ENCODE results near the gene HADH.

The HADH gene

DNA sequence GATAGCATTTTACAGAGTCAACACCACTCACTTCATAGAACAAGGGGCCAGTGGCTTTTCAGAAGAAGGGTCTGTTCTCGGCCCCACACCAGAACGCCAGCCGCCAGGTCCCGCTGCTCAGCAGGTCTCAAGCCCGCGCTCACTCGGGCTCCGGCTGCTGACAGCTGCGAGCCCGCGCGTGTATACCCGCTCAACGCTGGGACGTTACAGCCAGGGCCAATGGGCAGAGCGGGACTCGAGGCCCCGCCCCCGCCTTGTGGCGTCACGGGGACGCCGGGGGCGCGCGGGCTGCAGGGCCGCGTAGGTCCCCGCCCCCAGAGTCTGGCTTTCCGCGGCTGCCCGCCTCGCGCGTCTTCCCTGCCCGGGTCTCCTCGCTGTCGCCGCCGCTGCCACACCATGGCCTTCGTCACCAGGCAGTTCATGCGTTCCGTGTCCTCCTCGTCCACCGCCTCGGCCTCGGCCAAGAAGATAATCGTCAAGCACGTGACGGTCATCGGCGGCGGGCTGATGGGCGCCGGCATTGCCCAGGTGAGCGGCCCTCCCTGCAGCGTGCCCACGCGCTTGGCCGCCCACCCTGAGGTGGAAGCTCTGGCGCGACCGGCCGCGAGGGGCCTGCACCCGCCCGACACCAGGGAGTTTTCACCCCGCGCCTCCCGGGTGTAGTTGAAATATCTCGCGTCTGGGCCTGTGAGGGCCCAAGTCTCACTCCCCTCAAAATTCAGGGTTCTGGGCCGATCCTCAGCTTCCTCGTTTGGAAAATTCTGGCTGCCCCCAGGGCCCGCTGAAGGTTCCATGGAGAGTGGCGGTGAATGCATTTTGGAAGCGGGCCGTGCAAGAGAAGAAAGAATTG is at the start of gene HADH (continued):
- TF ChIP-seq ZNF132 (tag by site-specific recombination; IDR thresholded peaks at IDR 0.05; ENCODE audit: borderline replicate concordance) (no peak), ZNF24 (tag by site-specific recombination; IDR thresholded peaks at IDR 0.05) (no peak), ZNF560 (tag by site-specific recombination; IDR thresholded peaks at IDR 0.05; ENCODE audit: borderline replicate concordance) (no peak), ZBTB17 (tag by site-specific recombination; IDR thresholded peaks at IDR 0.05) (peak; percentile 11; the same call in 1 of the 2 replicates), ZNF121 (tag by site-specific recombination; IDR thresholded peaks at IDR 0.05) (peak; percentile 37; the same call in 1 of the 2 replicates), ZNF366 (tag by site-specific recombination; conservative IDR thresholded peaks at IDR 0.05) (no peak), ZNF19 (tag by site-specific recombination; IDR thresholded peaks at IDR 0.05; ENCODE audit: low read depth) (no peak), ZNF239 (tag by site-specific recombination; IDR thresholded peaks at IDR 0.05) (no peak), ZBTB49 (tag by site-specific recombination; IDR thresholded peaks at IDR 0.05; ENCODE audit: low read depth) (no peak), ZNF701 (tag by site-specific recombination; IDR thresholded peaks at IDR 0.05) (no peak), YY2 (tag by site-specific recombination; IDR thresholded peaks at IDR 0.05) (peak; percentile 72; the same call in 1 of the 2 replicates), PRDM4 (tag by site-specific recombination; IDR thresholded peaks at IDR 0.05) (no peak), ZNF510 (tag by site-specific recombination; IDR thresholded peaks at IDR 0.05; ENCODE audit: insufficient replicate concordance) (no peak), PBX3 (CRISPR knock-in tag; IDR thresholded peaks at IDR 0.05) (peak; percentile 76), MYNN (tag by site-specific recombination; IDR thresholded peaks at IDR 0.05; ENCODE audit: borderline replicate concordance) (no peak), ZNF473 (tag by site-specific recombination; IDR thresholded peaks at IDR 0.05) (no peak), ZNF169 (tag by site-specific recombination; IDR thresholded peaks at IDR 0.05) (no peak), ZNF10 (tag by site-specific recombination; IDR thresholded peaks at IDR 0.05) (no peak), ZBTB26 (tag by site-specific recombination; optimal IDR thresholded peaks at IDR 0.05) (peak; percentile 97), ZNF707 (tag by site-specific recombination; IDR thresholded peaks at IDR 0.05) (no peak), ZNF561 (tag by site-specific recombination; IDR thresholded peaks at IDR 0.05; ENCODE audit: borderline replicate concordance) (no peak), MZF1 (tag by site-specific recombination; IDR thresholded peaks at IDR 0.05; ENCODE audit: borderline replicate concordance) (no peak), ZBTB11 (tag by site-specific recombination; conservative IDR thresholded peaks at IDR 0.05; ENCODE audit: low read depth) (no peak)
- TF ChIP-seq, protein P1, sequence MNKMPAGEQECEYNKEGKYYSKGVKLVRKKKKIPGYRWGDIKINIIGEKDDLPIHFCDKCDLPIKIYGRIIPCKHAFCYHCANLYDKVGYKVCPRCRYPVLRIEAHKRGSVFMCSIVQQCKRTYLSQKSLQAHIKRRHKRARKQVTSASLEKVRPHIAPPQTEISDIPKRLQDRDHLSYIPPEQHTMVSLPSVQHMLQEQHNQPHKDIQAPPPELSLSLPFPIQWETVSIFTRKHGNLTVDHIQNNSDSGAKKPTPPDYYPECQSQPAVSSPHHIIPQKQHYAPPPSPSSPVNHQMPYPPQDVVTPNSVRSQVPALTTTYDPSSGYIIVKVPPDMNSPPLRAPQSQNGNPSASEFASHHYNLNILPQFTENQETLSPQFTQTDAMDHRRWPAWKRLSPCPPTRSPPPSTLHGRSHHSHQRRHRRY (tag by site-specific recombination; IDR thresholded peaks at IDR 0.05) = no peak
- TF ChIP-seq, protein P2, sequence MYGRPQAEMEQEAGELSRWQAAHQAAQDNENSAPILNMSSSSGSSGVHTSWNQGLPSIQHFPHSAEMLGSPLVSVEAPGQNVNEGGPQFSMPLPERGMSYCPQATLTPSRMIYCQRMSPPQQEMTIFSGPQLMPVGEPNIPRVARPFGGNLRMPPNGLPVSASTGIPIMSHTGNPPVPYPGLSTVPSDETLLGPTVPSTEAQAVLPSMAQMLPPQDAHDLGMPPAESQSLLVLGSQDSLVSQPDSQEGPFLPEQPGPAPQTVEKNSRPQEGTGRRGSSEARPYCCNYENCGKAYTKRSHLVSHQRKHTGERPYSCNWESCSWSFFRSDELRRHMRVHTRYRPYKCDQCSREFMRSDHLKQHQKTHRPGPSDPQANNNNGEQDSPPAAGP (tag by site-specific recombination; IDR thresholded peaks at IDR 0.05) = no peak
